ENCODE results near the gene ANAPC15.

The ANAPC15 gene

GRCh38 chr11:72066855-72067254, 45.6 kb downstream of the ANAPC15 start:
- H3K4me3 ChIP-seq (ENCODE audit: low read depth, low read length) = no peak overlapping the region
- TF ChIP-seq CTCF (IDR thresholded peaks at IDR 0.05; ENCODE audit: low read depth, low read length) = no peak
- DNase-seq (ENCODE audit: low read depth, low spot score) = no peak
- in situ Hi-C loops (cut with HindIII; ENCODE audit: low sequenced_read_pairs) = no loop called here

GRCh38 chr11:72061739-72062396, 50.6 kb downstream of the ANAPC15 start:
- TF ChIP-seq CTCF (IDR thresholded peaks at IDR 0.05; ENCODE audit: low read depth, low read length) = no peak
- no peak for DNase-seq (ENCODE audit: low read depth, low spot score)
- no peak overlapping the region for H3K4me3 ChIP-seq (ENCODE audit: low read depth, low read length)
- in situ Hi-C loops (cut with HindIII; ENCODE audit: low sequenced_read_pairs) = no loop called here

All from astrocyte of the spinal cord (primary cell).